ENCODE results near the gene C19orf12.
"Not testable (repeated sequence)": the region's sequence is repeated elsewhere in the genome, so short reads cannot be mapped to it uniquely, and the experiment has no call there.

C19orf12 gene

DNA sequence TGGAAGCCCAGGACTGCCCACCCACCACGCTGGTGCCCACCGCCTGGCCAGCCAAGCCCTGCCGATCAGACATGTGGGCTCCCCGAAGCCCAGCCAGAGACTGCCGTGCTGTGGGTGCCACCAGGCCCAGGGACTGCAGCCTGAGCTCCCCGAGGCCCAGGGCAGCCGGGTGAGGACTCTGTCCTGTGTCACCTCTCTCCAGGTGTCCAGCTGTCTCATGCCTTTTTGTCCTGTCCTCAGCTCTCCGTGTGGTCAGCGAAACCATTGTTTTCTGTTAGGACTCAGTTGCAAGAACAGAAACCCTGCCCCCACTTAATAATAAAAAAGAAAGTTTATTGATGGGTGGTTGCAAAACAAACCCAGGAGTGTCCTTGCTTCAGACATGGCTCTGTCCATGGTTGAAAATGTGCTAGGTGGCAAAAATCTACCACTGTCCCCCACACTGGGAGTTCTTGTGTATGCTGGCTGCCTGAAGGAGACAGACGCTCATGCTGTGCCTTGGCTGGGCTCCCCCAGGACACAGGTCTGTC lies 39.9 kb downstream of the C19orf12 start:
- DNase-seq, result no peak

DNA sequence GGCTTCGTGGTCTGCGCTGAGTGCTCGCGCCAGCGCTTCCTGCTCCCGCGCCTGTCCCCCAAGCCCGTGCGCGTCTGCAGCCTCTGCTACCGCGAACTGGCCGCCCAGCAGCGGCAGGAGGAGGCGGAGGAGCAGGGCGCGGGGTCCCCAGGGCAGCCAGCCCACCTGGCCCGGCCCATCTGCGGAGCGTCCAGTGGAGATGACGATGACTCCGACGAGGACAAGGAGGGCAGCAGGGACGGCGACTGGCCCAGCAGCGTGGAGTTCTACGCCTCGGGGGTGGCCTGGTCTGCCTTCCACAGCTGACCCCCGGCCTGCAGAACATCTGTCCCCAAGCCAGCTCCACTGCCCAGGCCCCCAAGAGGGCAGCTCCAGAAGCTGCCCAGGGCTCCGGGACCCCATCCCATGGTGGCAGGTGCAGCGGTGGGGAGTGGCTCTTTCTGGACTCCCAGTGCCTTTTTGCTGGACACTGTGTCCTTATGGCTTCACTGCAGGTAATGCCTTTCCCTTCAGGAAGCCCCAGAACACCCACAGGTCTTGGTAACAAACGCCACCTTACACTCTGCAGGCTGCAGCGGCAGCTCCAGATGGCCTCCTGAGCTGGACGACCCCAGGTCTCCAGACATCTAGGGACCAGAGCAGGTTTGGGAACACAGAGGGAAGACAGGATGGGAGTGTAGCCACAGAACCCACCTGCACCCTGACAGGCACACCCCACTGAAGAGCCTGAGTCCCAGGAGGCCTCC lies 40.5 kb downstream of the C19orf12 start:
- no peak for DNase-seq

DNA sequence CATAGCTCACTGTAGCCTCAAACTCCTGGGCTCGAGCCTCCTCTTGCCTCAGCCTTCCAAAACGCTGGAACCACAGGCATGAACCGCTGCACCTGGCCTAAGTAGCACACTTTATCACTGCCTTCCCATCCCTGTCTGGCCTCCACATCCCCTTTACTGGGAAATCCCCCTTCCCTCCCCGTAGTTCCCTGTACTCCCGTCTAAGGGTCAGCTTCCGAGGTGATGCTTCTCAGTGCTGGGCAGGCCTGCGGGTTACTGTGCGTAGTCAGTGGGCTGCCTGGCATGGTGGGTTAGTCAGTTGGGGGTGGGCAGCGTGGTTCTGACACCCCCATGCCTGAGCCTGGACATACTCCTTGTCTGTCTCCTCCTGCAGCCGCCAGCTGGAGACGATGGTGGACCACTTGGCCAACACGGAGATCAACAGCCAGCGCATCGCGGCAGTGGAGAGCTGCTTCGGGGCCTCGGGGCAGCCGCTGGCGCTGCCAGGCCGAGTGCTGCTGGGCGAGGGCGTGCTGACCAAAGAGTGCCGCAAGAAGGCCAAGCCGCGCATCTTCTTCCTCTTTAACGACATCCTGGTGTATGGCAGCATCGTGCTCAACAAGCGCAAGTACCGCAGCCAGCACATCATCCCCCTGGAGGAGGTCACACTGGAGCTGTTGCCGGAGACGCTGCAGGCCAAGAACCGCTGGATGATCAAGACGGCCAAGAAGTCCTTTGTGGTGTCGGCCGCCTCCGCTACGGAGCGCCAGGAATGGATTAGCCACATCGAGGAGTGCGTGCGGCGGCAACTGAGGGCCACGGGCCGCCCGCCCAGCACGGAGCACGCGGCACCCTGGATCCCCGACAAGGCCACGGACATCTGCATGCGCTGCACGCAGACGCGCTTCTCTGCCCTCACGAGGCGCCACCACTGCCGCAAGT lies 41.4 kb downstream of the C19orf12 start:
- no peak for DNase-seq

DNA sequence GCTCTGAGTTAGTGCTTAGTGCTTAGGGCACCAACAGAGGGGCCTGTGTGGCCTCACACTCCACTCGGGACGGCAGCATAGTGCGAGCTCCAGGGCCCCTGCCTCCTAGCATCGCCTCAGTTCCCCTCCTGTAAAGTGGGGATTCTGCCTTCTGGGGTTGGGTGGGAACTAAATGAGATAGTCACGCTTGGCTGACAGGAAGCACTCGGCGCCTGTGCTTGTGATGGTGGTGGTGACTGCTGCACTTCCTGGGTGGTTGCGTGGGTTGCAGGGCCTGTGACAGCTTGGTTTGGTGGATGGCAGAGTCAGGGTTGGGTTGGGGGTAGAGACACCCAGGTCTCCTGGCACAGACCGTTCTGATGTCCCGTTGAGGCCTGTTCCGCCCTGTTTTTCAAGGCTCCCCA lies 42.1 kb downstream of the C19orf12 start:
- DNase-seq, result no peak

DNA sequence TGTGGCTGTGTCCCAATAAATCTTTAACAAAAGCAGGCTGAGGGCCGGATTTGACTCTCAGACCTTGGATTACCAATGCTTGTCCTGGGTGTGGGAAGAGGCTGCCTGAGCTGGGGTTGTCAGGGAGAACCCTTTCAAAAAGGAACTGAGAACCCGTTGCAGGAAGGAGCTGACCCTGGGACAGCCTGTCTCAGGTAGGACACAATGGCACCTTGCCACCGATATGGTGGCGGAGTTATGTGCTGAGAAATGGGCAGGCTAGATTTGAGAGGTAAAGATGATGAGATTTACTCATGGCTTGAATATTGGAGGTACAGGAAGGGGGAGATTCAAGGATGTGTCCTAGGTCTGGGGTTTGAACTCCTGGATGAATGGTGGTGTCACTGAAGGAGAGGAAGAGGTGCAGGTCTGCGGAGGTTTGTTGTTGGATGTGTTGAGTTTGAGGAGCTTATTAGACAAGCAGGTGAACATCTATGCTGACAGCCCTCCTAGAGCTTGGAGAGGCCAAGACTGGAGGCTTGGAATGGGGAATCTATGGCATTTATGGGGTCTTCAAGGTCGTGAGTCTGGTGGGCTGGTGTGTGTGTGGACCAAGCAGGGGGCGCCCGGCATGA lies 42.6 kb downstream of the C19orf12 start:
- no peak for DNase-seq

DNA sequence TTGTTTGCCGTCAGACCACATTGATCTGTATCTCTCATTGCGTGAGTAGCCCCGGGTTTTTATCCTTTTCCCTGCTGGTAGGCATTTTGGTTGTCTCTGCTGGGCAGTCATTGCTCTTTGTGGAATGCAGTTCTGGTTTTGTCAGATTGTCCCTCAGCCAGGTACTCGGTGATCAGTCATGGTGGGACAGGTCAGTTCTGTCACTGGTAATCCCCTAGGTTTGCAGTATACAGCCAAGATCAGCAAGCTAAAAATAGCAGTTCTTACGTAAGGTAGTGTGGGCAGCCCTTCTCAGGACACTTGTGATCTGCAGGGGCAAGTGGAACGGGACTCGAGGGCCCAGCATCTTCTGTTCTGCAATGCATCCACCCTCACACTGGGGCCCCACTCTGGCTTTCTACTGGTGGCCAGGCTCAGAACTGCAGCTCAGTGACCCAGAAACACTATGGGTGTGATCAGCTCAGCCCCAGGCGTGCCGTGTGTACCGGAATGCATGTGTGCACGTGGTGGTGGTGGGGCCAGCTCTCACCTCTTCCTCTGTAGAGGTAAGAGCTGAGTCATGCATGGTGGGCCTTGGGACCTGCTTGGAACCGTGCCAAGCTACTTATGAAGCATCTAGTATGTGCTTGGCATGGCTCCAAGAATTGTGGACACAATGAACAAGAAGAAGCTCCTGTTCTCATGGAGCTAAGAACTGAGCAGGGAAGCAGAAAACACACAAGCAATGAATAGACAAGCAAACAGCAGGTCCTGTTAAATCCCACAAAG lies 43.5 kb downstream of the C19orf12 start:
- peak; percentile 41 for DNase-seq

DNA sequence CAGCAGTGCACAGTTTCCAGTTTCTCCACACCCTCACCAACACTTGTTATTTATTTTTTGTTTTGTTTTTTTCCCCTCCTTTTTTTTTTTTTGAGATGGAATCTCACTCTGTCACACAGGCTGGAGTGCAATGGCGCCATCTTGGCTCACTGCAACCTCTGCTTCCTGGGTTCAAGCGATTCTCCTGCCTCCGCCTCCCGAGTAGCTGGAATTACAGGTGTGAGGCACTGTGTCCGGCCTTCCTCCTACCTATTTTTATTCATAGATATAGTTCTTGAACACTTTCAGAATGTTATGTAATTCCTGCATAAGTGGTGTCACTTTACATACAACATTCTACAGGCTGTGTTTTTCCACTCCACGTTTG lies 44.1 kb downstream of the C19orf12 start:
- DNase-seq, result not testable (repeated sequence)

DNA sequence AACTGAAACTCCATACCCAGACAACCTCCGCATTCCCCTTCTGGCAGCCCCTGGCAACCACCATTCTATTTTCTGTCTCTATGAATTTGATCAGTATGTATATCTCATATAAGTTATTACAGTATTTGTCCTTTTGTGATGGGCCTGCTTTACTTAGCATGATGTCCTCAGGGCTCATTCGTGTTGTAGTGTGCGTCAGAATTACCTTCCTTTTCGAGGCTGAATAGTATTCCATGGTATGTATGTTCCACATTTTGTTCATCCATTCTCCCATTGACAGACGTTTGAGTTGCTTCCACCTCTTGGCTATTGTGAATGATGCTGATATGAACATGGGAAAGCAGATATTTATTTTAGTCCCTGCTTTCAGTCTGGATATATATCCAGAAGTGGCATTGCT lies 44.8 kb downstream of the C19orf12 start:
- no peak for DNase-seq

DNA sequence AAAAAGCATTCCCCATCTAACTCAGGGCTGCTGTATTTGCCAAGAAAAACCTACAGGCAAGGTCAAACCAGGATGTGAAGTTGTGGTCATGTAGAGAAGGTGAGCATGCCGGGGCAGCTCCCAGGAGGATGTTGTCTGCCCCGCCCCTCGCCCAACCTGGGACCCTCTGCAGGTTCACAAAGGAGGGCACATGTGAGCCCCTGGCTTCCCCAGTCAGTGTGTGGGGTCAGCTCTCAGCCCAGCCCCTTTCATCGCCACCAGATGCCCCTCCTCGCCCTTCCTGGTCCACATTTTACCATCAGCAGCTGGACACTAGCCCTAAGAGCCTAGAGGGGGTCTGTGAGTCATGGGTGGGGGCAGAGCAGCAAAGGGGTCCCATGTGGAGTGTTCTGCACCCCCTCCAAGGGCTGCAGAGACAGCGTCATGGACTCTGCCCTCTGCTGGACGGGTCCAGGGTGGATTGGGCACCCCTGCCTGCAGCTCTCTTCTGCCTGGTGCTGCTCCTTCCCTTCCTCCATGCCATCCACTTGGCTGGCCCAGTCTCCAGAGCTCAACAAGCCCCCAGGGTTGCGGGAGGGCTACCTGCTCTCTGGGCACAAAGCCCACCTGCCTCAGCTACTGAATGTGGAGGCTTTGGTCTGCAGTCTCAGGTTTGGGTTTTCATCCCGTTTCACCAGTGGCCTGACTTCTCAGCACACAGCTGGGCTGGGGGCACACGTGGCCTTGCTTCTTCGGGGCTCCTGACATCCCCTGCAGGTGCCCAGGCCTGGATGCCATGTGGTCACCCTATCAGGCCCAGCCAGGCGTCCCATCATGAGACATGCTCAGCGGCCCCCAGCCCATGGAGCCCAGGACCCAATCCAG lies 46.1 kb downstream of the C19orf12 start:
- no peak for DNase-seq

DNA sequence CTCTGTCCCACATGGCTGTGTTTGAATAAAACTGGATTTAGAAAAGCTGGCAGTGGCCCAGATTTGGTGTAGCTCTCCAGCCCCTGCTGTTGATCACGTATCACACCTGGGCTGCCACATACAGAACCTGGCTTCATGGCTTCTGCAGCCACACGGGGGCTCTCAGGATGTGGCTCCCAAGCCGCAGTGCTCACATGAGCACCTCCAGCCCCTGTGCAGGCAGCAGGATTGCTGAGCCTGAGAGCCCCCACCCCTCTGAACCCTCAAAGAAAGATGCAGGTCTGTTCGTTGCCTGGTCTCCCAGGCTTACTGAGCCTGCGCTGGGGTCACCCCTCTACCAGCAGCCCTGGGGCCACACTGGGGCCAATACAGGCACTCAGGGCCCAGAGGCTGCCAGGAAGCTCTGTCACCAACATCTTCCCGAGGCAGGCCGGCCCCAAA lies 47.1 kb downstream of the C19orf12 start:
- DNase-seq, result no peak

DNA sequence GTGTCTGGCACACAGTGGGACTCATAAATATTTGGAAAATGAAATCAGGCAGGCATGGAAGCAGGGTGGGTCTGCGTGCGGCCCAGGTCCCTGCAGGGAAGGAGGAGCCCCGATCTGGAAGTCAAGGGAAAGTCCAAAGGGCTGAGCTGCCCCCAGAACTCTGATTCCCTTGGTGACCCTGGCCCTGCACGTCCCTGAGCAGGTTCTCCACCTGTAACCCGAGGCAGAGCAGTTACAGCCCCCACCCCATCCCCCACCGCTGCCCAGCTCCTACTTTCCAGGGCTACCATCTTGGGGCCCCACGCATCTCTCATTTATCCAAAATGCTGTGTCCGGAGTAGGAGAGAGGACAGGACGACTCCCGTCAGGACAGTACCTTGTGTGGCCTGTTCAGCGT lies 47.7 kb downstream of the C19orf12 start:
- DNase-seq, result no peak

DNA sequence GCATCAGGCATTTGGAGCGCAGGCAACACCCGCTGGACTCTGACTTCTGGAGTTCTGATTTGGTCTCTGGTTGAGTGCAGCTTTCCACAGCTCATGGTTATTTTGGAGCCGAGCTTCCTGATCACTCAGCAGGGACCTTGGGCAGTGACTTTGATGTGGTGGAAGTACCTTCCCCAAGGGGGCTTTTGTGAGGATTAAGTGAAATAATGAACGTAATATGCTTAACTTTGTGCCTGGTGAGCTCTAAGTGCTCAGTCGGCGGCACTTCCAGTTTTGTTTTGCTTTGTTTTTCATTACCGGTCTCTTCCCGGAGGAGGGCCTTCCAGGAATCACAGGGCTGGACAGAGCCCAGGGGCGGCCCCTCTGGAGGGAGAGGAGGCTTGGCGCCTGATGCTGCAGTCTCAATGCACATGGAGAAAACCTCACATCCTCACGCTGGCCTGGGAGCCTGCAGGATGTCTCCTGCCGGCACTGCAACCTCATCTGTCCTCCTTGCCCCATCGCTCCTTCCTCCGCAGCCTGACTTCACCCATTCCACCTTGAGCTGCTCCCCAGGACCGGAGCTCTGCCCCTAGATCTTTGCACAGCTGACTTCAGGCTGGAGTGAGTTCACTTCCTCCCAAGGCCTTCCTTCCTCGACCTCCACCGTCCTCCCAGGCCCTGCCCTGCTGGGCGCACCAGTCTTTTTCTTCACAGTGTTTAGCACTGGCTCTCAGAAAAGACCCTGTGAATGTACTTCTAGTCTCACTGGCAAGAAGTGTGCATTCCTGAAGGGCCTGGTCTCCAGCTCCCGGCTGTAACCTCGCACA lies 48.3 kb downstream of the C19orf12 start:
- DNase-seq, result peak; percentile 69

DNA sequence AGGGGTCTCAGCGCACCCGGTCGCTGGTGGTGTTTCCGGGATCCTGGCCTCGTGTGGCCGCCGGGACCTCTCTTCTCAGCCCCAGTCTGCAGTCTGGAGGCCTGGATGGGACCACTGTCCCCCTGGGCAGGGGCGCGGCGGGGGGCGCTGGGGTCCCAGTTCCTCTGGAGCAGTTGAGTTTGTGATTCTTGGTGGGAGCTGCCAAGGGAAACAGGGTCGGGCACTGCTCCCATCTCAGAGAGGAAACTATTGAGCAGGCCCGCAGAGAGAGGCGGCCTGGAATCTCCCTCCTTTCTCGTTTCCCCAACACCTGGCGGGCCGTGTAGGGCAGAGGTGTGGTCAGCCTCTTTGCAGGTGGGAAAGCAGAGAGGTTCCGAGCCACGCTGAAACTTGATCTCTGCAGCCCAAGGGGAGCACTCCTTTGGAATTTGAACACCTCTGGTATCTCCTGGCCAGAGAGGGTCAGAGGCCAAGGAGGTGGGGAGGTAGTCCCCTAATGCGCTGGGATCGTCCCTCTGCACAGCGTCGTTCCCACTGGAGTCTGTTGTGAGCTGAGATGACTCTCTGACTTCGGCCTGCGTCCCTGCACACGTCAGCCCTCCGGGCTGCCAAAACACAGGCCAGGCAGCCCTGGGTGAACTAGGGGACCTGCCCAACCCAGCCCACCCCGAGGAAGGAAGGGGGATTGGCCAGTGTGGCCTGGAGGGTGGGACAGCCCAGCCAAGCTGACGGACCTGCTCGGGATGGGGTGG lies 49.1 kb downstream of the C19orf12 start:
- DNase-seq, result peak; percentile 31

DNA sequence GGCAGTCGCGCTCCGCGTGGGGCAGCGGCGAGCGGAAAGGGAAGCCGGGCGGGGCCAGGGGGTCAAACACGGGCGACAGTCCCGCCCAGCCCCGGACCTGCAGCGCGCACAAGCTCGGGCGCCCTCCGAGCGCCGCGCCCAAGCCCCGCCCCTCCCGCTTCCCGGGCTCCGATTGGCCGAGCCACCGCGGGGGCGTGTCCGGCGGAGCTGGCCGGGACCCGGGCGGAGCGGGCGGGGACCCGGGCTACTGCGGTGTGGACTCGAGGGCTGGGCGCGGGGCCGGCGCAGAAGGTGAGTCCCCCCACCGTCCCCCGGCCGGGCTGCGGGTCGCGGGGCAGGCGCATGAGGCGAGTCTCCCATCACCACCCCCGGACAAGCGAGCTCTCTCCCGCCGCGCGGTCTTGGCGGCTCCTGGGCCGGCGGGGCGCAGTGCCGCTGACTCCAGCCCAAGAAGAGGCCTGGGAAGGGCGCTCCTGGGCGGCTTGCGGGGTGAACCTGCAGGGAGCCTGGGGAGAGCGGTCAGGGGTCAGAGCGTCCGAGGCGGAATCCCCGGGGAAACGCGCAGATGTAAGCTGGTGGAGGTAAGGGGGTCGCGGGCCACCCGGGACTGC lies 49.7 kb downstream of the C19orf12 start, which contains the start of gene PLEKHF1:
Gene PLEKHF1, plus strand, starts transcription at position 247 of the 611 bp plus-strand sequence. CDS start 8,379 bp downstream, outside the sequence.
- DNase-seq, result peak; percentile 57

DNA sequence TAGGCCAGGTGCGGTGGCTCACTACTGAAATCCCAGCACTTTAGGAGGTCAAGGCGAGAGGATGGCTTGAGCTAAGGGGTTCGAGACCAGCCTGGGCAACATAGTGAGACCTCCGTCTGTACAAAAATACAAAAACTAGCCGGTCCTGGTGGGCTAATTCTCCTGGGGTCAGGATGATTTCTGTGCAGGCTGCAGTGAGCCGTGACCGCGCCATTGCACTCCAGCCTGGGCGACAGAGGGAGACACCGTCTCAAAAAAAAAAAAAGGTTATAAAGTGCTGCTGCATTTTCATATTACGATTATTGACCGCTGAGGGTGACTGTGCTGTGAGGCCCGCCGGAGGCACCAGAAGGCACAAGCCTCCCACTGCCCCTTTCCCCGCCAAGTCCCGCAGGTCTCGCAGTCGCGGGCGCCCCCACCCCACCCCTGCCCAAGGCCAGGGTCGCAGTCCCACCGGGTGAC lies 50.3 kb downstream of the C19orf12 start:
- DNase-seq, result no peak

DNA sequence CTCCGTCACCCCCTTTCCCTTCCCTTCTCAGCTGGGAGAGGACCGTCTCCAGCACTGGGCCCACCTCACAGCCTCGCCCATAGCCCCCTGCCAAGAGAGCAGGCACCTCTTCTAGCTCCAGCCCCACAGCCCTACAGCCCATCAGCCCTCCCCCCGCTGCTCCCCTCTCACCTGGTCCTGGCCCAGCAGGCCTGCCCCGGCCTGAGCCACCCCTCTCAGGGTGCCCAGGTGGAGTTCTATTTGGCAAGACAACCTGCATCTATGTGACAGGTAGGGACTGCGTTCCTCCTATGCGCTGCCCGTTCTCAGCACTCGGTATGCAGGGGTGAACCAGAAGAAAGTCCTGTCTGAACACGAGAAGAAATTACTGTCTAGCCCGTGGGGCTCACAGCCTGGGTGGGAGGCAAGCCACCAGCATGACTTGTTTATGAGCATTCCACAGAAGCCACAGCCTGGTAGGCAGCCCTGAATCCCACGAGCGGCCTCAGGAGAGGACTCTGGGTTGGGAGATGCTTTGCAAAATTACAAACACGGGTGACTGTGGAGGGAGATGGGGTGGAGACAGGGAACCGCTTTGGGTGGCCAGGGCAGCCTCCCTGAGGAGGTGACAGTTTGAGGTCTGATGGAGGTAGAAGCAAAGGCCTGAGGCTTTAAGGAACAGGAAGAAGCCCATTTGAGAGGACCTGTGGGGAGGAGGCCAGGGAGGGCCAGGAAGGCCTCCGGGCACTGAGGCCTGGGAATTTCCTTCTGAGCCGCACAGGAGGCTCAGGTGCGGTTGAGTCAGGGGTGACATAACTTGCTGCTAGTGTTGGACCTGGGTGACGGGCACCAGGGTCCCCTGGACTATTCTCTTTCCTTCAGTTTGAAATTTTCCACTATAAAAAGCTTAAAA lies 51.0 kb downstream of the C19orf12 start:
- DNase-seq, result peak; percentile 53

DNA sequence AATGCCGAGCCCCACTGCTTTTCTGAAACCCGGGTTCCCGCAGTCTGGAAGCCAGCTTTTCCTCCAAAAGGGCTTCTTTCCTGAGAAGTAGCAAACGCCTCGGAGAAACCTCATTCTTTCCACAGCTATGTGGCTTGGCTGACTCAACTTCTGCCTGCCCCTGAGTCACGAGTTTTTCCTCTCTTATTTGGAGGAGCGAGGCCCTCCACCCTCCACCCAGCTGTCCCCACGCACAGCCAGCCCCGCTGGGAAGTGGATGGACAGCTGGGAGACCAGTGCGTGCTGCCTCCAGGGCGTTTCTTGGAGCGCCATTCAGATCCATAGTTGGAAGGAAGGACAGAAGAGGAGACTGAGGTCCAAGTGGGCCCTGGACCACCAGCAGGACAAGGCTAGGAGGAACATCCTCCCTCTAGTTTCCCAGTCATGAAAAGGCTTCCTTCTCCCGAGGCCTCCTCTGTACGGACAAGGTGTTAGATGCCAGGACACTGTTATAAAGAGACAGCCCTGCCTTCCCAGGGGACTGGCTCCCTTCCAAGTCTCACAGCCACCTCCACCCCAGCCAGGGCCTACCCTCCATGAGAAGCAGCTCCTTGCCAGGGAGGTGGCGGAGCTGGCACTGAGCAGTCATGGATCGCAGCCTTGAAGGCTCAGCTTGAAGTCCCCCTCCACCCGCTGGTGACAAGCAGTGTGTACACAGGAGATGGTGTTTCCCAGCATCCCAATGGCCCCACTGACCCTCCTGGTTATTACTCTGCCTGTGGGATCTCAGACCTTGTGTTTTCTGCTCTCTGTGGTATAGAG lies 52.3 kb downstream of the C19orf12 start:
- DNase-seq, result peak; percentile 93

Data from fibroblast of upper back skin (primary cell).